HG03354 (cell line): ENCODE data around the gene CHMP2A.
"Not testable (repeated sequence)": the region's sequence is repeated elsewhere in the genome, so short reads cannot be mapped to it uniquely, and the experiment has no call there.

Experiments used
- ATAC-seq: cut with Tn5 transposase; IDR thresholded peaks from one replicate; pipeline ENCODE4 v1.9.1; 2021; ENCODE audit warnings: mild to moderate bottlenecking; ENCODE audit not compliant: unreplicated experiment, poor library complexity, severe bottlenecking

The CHMP2A gene

GRCh38 chr19:58514564-58515022 lies 40.3 kb downstream of the CHMP2A start:
- no peak for ATAC-seq

GRCh38 chr19:58513694-58514563 lies 41.0 kb downstream of the CHMP2A start:
- ATAC-seq: peak; percentile 79

GRCh38 chr19:58513213-58513693 lies 41.7 kb downstream of the CHMP2A start:
- ATAC-seq: no peak

- no peak for ATAC-seq
Observed at GRCh38 chr19:58511353-58512208, 43.3 kb downstream of the CHMP2A start, which contains the start of gene SLC27A5. TSS of gene SLC27A5 (minus strand) at chr19:58511992. CDS start at chr19:58511955, 37 bp downstream.

GRCh38 chr19:58510084-58510862 lies 44.6 kb downstream of the CHMP2A start:
- no peak for ATAC-seq

GRCh38 chr19:58509731-58510083 lies 45.2 kb downstream of the CHMP2A start:
- ATAC-seq: no peak

GRCh38 chr19:58507602-58508223 lies 47.2 kb downstream of the CHMP2A start:
- not testable (repeated sequence) for ATAC-seq
